DOHH2 (cell line): ENCODE results near the gene C13orf46.

ENCODE experiments used
- CTCF ChIP-seq: fragments of 200-600 bp; sonication (generic); IDR thresholded peaks from one replicate; pipeline ENCODE4 v1.5.1; 2014; ENCODE audit warnings: antibody characterized with exemption, mild to moderate bottlenecking, low read depth, low read length; ENCODE audit not compliant: poor library complexity, severe bottlenecking
- EZH2phosphoT487 ChIP-seq: fragments of 200-600 bp; sonication (generic); IDR thresholded peaks from 2 replicates; pipeline ENCODE4 v1.6.1; 2017; ENCODE audit warnings: borderline replicate concordance, mild to moderate bottlenecking, antibody characterized with exemption, low read length, moderate library complexity, mixed read lengths

GRCh38 chr13:114002009-114002544 is 28.2 kb upstream of the C13orf46 start:
- TF ChIP-seq CTCF (no peak), EZH2phosphoT487 (no peak)
